NCI-H82 (cell line): Measurements from ENCODE around the gene UGT2A1.
"Not testable (repeated sequence)": the region's sequence is repeated elsewhere in the genome, so short reads cannot be mapped to it uniquely, and the experiment has no call there.

Experiments
- DNase-seq: peaks from one replicate; lab custom pipeline; 2025; lab: John Stamatoyannopoulos, UW

The UGT2A1 gene

GRCh38 chr4:69653147-69653546, at the start of gene UGT2A1:
Gene UGT2A1 (minus strand): TSS chr4:69653247. CDS start chr4:69647644, 5,603 bp downstream.
- DNase-seq = no peak

GRCh38 chr4:69702201-69702600, 49.2 kb upstream of the UGT2A1 start:
- no peak for DNase-seq

GRCh38 chr4:69701696-69702095, 48.6 kb upstream of the UGT2A1 start:
- no peak for DNase-seq

GRCh38 chr4:69697536-69698242, 44.6 kb upstream of the UGT2A1 start:
- no peak for DNase-seq

GRCh38 chr4:69689599-69689998, 36.6 kb upstream of the UGT2A1 start:
- DNase-seq = peak; percentile 54

GRCh38 chr4:69684804-69685203, 31.8 kb upstream of the UGT2A1 start:
- DNase-seq = no peak

GRCh38 chr4:69668680-69669079, 15.6 kb upstream of the UGT2A1 start:
- DNase-seq = no peak

- DNase-seq = not testable (repeated sequence)
These were observed 11.0 kb upstream of the UGT2A1 start for GRCh38 chr4:69664009-69664408.

- not testable (repeated sequence) for DNase-seq
These were observed 8.2 kb upstream of the UGT2A1 start for GRCh38 chr4:69661130-69661803.

GRCh38 chr4:69658133-69658532, 5.1 kb upstream of the UGT2A1 start:
- DNase-seq = no peak

- DNase-seq = no peak
These were observed 3.7 kb upstream of the UGT2A1 start for GRCh38 chr4:69656653-69657158.

GRCh38 chr4:69650872-69651271, 2.2 kb downstream of the UGT2A1 start:
- DNase-seq = no peak

GRCh38 chr4:69649629-69650028, 3.4 kb downstream of the UGT2A1 start:
- no peak for DNase-seq

- DNase-seq = no peak
These were observed 3.8 kb downstream of the UGT2A1 start for GRCh38 chr4:69649207-69649606.

GRCh38 chr4:69642961-69643360, 10.1 kb downstream of the UGT2A1 start:
- DNase-seq = no peak

- no peak for DNase-seq
These were observed 12.8 kb downstream of the UGT2A1 start for GRCh38 chr4:69640289-69640688.

GRCh38 chr4:69639542-69639941, 13.5 kb downstream of the UGT2A1 start, which contains the start of gene UGT2A2:
Gene UGT2A2 (minus strand): TSS chr4:69639642. CDS start chr4:69639640, 2 bp downstream.
- no peak for DNase-seq

GRCh38 chr4:69617083-69617694, 35.9 kb downstream of the UGT2A1 start:
- DNase-seq = peak; percentile 54

- no peak for DNase-seq
These were observed 42.6 kb downstream of the UGT2A1 start for GRCh38 chr4:69610484-69610883.

- peak; percentile 0 for DNase-seq
These were observed 52.0 kb downstream of the UGT2A1 start for GRCh38 chr4:69601065-69601464.

- no peak for DNase-seq
These were observed 53.0 kb downstream of the UGT2A1 start for GRCh38 chr4:69600013-69600412.

GRCh38 chr4:69594382-69594781, 58.7 kb downstream of the UGT2A1 start:
- no peak for DNase-seq

GRCh38 chr4:69591364-69591763, 61.7 kb downstream of the UGT2A1 start:
- no peak for DNase-seq
